ENCODE data around the gene IFITM2.
"Not testable (repeated sequence)": the region's sequence is repeated elsewhere in the genome, so short reads cannot be mapped to it uniquely, and the experiment has no call there.

The IFITM2 gene

GRCh38 chr11:342328-342727 lies 34.7 kb downstream of the IFITM2 start:
- no peak for TF ChIP-seq CTCF (IDR thresholded peaks at IDR 0.05; ENCODE audit: control insufficient read depth, extremely low read depth, insufficient read depth)

GRCh38 chr11:344836-345578 lies 37.4 kb downstream of the IFITM2 start:
- no peak overlapping the region for H3K4me3 ChIP-seq (ENCODE audit: low read depth, low read length)
- DNase-seq (ENCODE audit: low read depth): no peak
- no peak for TF ChIP-seq CTCF (IDR thresholded peaks at IDR 0.05; ENCODE audit: control insufficient read depth, extremely low read depth, insufficient read depth)

More at GRCh38 chr11:342328-342727, 34.7 kb downstream of the IFITM2 start:
- H3K4me3 ChIP-seq (ENCODE audit: low read depth, low read length): no peak overlapping the region
- no peak for DNase-seq (ENCODE audit: low read depth)

- TF ChIP-seq CTCF (IDR thresholded peaks at IDR 0.05; ENCODE audit: control insufficient read depth, extremely low read depth, insufficient read depth): no peak
- no peak overlapping the region for H3K4me3 ChIP-seq (ENCODE audit: low read depth, low read length)
Observed at GRCh38 chr11:346529-346928, 38.9 kb downstream of the IFITM2 start.

GRCh38 chr11:349270-349954 lies 41.8 kb downstream of the IFITM2 start:
- H3K4me3 ChIP-seq (ENCODE audit: low read depth, low read length); DNase-seq (ENCODE audit: low read depth): not testable (repeated sequence)

More at GRCh38 chr11:346529-346928, 38.9 kb downstream of the IFITM2 start:
- no peak for DNase-seq (ENCODE audit: low read depth)

- not testable (repeated sequence) for DNase-seq (ENCODE audit: low read depth); H3K4me3 ChIP-seq (ENCODE audit: low read depth, low read length)
Observed at GRCh38 chr11:350033-350722, 42.6 kb downstream of the IFITM2 start.

GRCh38 chr11:350723-351255 lies 43.2 kb downstream of the IFITM2 start:
- H3K4me3 ChIP-seq (ENCODE audit: low read depth, low read length): no peak overlapping the region
- TF ChIP-seq CTCF (IDR thresholded peaks at IDR 0.05; ENCODE audit: control insufficient read depth, extremely low read depth, insufficient read depth): no peak
- DNase-seq (ENCODE audit: low read depth): no peak

GRCh38 chr11:351411-351810 lies 43.8 kb downstream of the IFITM2 start:
- H3K4me3 ChIP-seq (ENCODE audit: low read depth, low read length): no peak overlapping the region
- no peak for DNase-seq (ENCODE audit: low read depth)
- TF ChIP-seq CTCF (IDR thresholded peaks at IDR 0.05; ENCODE audit: control insufficient read depth, extremely low read depth, insufficient read depth): no peak

Measured in LNCaP clone FGC (cell line).